Fibroblast of villous mesenchyme (primary cell): ENCODE measurements around the gene CSNK1A1L. TPM values are rescaled to one million over a fixed set of nuclear protein-coding genes. Genes with fewer than 3 reads are reported as not detected.

Experiments used
- DNase-seq: peaks from one replicate; pipeline ENCODE4 v3.0.0-alpha.2; 2010; ENCODE audit warnings: low read depth
- H3K4me3 ChIP-seq: 2 replicates; pipeline ENCODE4 v1.5.1; 2011; ENCODE audit warnings: low read depth, mild to moderate bottlenecking, low read length
- CTCF ChIP-seq: IDR thresholded peaks from 2 replicates; pipeline ENCODE4 v1.5.1; 2012; ENCODE audit warnings: low read depth, mild to moderate bottlenecking, low read length; ENCODE audit not compliant: insufficient read depth
- total RNA-seq: library from RNA; depleted of rRNA; stranded (reverse); fragments of >200 nt; gene quantifications from 2 replicates; pipeline ENCODE4 v1.2.3, GENCODE V29; 2012

CSNK1A1L gene
- total RNA-seq, 1 donor, result not detected

- no peak overlapping the region for H3K4me3 ChIP-seq
- no peak for TF ChIP-seq CTCF
- DNase-seq, result no peak
Measured at GRCh38 chr13:37085606-37086005, 19.9 kb downstream of the CSNK1A1L start.

GRCh38 chr13:37076818-37077217 lies 28.6 kb downstream of the CSNK1A1L start:
- DNase-seq, result no peak
- H3K4me3 ChIP-seq, result no peak overlapping the region
- no peak for TF ChIP-seq CTCF

- no peak overlapping the region for H3K4me3 ChIP-seq
- no peak for DNase-seq
- no peak for TF ChIP-seq CTCF
Measured at GRCh38 chr13:37075164-37075563, 30.3 kb downstream of the CSNK1A1L start.

- no peak overlapping the region for H3K4me3 ChIP-seq
- DNase-seq, result peak; percentile 52
- TF ChIP-seq CTCF, result peak; percentile 36
Measured at GRCh38 chr13:37074703-37075102, 30.8 kb downstream of the CSNK1A1L start.

GRCh38 chr13:37072024-37072423 lies 33.4 kb downstream of the CSNK1A1L start:
- no peak for TF ChIP-seq CTCF
- DNase-seq, result no peak
- no peak overlapping the region for H3K4me3 ChIP-seq

GRCh38 chr13:37070956-37071355 lies 34.5 kb downstream of the CSNK1A1L start:
- TF ChIP-seq CTCF, result no peak
- H3K4me3 ChIP-seq, result no peak overlapping the region
- DNase-seq, result no peak

GRCh38 chr13:37070145-37070695 lies 35.2 kb downstream of the CSNK1A1L start:
- no peak for DNase-seq
- no peak overlapping the region for H3K4me3 ChIP-seq
- TF ChIP-seq CTCF, result no peak
